A204.1 (cell line): ENCODE data around the gene PARVG.
"Not testable (repeated sequence)": the region's sequence is repeated elsewhere in the genome, so short reads cannot be mapped to it uniquely, and the experiment has no call there.

Experiments
- FAIRE-seq: peaks from 2 replicates; lab custom pipeline; 2012; peaks lifted over from hg19 to GRCh38; lab: Jason Lieb, UNC

PARVG gene

DNA sequence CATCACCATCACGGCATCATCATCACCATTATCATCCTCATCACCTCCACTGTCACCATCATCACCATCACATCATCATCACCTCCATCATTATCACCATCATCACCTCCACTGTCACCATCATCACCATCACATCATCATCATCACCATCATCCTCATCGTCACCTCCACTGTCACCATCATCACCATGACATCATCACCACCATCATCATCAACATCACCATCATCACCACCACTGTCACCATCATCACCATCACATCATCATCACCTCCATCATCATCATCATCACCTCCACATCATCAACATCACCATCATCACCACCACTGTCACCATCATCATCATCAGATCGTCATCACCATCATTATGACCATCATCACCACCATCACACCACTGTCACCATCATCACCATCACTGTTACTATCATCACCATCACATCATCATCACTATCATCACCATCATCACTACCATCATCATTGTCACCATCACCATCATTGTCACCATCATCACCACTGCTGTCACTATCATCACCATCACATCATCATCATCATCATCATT, 32.8 kb downstream of the PARVG start:
- FAIRE-seq, result no peak

DNA sequence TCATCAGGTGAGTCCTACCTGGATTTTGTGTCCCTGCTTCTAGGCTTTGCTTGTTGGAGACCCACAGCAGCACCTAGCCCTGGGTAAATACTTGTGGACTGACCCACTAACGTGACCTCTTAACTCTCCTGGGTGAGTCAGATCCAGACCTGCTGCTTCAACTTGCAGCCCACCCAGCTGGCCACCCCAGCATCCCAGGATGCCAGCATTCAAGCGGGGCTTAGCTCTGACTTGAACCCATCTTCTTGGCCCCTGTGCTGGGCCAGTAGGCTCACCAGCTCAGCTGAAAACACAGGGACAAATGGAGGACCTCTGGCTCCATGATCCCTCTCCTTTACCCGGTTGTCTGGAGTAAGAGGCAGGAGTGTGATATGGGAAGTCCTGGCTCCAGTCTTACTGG, 33.5 kb downstream of the PARVG start:
- FAIRE-seq, result no peak

DNA sequence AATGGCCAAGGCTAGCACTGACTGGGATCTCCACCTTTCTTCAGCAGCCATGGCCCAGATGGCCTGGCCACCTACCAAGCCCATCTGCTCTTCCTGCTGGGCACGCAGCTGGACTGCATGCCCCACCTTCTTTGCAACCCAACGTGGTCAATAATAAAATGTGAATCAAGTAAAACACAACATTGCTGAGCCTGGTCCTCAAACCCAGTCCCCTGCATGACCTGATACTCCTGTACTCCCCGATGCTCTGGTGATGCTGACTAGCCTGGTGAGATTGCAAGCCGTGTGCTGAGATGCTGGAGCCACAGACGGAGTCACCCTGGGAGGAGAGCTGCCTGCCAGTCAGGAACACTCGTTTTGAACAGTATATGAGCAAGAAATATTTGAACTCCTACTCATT, 34.0 kb downstream of the PARVG start:
- FAIRE-seq, result no peak

DNA sequence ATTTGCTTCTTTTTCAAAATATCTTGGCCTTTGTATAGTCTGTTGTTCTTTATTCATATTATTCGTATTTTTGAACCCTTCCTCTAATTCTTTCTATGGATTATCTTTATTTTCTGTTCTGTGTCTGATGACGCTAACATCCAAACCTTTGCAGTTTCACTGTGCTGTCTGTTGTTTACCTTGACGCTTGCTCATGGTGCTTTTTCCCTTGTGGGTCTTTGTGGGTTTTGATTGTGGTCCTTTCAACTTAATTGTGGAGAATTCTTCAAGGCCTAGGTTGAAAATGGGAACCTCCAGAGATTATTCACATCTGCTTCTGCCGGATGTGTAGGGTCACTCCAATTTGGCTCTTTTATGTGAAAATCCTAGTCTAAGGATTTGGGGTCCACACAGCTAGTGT, 34.6 kb downstream of the PARVG start:
- no peak for FAIRE-seq

DNA sequence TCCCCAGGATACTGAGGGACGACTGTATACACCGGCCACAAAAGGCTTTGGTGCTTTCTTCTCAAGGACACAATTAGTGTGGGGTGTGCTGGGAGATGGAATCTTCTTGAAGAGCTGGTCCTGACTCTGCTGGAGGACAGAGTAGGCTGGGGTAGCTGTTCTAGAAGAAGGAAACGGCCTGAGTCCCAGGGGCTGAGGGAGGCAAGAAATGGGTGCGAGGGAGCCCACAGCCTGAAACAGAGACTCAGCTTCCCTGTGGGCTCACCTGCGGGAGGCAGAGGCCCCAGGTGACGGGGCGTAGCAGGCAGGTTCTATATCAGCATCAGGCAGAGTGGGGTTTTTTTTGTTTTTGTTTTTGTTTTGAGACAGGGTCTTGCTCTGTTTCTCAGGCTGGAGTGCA, 36.6 kb downstream of the PARVG start:
- FAIRE-seq, result no peak

DNA sequence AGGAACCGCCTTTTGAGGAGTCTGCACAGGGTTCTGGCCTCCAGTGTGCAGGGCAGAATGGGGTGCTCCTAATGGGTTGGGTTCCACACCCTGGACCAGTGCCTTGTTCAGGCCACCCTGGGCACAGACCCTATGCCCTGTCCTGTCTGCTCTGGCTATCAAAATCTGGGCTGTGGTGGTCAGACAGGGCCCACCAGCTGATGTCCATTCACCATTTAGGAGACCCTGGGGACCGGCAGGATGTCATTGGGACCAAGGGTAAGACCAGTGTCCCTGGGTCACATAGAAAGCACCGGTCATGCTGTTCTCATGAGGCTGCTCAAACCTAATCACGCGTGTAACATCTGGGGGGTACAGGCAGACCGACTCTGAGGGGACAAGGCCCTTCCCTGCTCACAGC, 37.3 kb downstream of the PARVG start:
- no peak for FAIRE-seq

DNA sequence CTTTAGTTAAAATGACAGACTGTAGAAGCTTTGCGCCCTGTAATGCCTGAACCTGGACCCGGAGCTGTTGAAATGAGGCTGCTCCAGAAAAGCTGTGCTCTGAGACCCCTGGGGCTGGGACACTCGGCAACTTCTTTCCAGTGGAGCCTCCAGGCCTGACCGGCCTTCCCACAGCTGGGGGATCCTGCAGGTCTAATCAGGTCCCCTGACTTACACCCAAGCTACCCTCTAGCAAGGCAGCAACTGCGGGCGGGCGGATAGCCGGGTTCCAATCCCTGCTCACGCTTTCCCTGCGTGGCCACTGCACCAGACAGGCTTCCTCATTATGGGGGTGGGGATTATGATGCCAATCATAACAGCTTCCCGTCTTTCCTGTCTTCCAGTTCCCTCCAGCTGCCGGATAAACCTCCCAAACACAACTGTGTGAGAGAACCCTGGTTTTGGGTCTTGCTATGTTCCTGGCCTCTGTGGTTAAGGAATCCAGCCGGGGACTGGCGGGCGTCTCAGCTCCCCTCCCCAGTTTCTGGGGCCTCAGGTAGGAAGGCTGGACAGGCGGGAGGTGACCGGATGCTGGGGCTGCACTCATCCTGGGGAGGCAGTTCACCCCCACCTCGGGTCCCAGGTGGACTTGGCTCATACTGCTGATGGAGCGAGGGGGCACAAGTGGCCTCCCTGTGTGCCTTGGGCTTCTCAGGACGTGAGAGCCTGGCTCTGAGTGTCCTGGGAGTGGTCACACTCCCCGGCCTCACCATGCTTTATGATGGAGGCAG, 38.6 kb downstream of the PARVG start:
- FAIRE-seq, result no peak

DNA sequence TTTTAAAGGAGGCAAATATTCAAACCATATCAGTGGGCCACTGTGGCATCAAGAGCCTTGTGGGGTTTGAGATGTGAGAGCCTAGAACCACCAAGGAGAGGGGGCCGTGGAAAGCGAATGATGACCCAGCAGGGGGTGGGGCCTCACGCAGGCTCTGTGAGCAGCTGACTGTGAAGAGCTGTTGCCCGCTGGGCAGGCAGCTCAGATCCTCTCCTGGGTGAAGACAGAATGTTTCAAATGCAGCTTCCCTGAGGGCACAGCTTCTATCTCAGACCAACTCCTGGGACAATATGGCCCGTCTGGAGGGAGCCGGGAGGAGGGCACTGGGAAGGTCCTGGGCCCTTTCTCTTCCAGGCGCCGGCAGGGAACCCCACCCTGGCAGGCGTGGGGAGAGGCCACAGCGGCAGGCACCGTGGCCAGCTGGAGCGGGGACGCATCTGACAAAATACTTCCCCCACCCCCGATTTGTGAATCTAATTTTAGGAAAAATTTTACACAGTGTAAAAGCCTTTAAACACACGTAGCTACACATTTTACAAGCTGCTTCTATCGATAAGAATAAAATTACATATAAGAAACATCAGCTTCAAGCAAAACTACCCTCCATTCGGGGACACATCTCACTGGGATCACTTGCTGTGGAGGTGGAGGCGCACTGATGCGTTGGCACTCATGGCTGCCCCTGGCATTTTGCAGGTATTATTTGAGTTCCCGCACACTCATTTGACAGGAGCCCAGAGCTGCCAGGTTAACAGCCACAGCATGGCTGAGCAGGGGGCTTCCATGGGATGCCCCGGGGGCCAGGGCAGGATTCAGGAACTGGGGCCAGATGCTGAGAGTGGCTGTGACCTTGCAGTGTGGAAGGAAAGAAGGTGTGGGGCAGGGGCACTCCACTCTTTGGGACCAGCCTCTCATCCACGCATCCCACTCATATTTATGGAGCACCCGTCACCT, 40.3 kb downstream of the PARVG start:
- no peak for FAIRE-seq

DNA sequence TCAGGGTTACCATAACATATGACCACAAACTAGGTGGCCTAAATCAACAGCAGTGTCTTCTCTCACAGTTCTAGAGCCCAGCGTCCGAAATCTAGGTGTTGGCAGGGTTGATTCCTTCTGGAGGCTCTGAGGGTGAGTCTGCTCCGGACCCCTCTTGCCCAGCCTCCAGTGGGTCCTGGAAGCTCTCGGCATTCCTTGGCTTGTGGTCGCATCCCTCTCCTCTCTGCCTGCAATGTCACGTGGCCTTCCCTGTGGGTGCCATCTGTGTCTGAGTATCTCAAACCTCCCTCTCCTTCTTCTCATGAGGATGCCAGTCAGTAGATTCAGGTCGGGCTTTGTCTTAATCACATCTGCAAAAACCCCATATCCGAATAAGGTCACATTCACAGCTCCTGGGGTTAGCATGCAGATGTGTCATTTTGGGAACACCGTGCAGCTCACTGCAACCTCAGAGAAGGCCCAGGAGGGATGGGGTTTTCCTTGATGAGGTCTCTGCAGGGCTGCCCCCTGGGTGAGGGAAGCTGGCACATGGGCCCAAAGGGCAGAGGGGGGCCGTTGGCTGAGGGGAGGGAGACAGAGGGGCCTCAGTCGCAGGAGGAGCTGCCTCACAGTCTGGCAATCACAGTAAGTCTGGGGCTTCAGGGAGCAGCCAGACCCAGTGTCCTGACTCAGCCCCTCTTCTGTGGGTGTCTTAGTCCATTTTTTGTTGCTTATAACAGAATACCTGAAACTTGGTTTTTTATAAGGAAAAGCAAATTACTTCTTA, 41.2 kb downstream of the PARVG start:
- FAIRE-seq, result no peak

DNA sequence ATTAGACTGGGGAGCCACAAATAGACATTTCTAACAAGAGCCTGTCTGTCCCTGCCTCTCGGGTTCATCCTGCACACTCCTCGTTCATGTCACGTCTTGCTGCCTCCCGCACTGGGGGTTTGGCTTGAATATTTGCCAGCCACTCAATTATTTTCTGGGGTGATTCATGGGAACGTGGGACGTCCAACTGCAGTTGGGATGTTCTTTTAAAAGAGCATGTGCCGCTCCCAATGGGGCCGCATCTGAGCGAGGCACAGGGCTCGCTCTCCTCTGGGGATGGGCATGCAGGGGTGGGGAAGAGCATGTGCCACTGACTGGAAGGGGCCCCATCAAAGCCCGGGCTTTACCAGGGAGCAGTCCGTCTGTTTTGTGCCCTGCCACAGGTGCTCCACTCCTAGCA, 43.4 kb downstream of the PARVG start:
- FAIRE-seq, result no peak

DNA sequence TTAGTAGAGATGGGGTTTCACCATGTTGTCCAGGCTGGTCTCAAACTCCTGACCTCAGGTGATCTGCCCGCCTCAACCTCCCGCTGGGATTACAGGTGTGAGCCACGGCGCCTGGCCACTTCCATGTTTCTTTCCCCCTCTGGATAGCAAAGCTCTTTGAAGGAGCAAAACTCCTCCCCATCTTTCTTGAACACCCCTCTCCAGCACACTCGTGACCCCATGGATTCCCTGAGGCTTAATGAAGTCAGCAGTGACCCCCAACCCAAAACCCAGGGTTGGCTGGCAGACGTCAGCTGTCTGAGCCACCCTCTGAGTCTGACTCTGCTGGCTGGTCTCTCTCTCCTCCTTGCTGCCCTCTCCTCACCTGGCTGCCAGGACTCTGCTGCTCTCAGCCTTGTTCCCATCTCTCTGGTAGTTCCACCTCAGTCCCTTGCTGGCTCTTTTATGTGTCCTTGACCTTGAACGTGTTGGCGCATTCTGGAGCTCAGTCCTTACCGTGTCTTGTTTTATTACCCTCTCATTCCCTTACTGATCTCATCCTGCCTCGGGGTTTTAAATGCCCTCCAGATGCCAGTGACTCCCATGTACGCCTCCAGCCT, 44.5 kb downstream of the PARVG start:
- no peak for FAIRE-seq

DNA sequence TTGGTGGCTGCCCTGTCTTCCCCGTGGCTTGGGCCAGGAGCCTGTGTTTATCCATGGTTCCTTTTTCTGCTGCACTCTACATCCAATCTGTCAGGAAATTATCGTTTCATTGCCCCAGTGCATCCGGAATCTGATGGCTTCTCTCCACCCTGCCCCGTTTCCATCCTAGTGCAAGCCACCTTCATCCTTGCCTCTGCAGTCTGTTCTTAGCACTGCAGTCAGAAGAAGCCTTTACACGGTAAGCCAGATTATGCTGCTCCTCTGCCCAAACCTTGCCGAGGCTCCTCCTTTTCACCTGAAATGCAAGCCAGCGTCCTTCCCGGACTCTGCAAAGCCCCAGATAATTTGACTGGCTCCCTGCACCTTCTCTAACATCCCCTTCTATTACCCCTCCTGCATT, 45.1 kb downstream of the PARVG start:
- FAIRE-seq, result no peak

DNA sequence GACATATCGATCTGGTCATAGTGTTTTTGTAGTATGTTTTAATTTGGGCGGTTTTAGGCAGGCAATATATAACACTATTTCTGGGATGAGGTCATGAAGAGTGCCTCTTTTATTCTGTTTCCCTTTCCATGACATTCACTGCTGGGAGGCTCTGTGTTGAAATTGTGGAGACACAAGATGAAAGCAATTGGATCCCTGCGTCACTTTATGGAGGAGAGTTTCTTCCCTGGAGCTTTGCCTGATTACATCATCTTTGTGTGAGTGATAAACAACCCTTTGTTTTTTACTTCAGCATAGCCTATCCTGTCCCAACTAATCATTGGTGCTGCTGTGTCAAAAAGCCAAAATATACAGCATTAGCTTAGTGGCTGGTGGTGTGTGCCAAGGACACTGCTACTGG, 48.6 kb downstream of the PARVG start:
- no peak for FAIRE-seq

DNA sequence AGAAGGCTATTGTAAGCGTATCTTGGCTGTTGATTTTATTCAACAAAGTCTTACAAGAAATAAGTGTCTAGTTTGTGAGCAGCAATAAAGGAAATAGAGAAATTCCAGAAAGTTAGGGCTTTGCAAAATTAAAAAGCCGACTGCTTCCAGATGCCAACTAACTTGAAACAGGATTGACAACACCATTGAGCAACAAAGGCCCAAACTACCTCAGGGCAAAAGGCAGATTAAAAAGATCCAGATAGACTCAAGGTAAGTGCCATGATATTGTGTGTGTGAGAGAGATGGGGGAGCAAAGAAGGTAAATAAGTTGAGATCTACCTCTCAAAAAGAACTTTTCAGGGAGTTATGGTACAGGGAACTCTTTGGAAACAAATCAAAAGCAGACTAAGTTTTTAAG, 49.1 kb downstream of the PARVG start:
- no peak for FAIRE-seq

DNA sequence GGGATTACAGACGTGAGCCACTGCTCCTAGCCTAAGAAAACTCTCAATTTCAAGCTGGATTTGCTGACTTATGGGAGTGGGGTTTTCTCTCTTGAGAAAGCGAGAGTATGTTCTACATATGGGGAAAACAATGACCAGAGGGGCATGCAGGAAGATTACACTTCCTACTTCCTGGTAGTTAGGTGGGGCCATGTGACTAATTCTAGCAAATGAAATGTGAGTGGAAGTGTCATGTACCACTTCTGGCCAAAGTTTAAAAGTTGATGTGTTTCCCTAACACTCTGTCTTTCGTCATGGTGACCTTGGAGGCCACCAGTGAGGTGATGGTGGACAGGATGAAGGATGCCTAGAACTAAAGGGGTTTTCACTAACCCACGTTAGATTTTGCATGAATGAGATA, 50.5 kb downstream of the PARVG start:
- FAIRE-seq, result no peak

DNA sequence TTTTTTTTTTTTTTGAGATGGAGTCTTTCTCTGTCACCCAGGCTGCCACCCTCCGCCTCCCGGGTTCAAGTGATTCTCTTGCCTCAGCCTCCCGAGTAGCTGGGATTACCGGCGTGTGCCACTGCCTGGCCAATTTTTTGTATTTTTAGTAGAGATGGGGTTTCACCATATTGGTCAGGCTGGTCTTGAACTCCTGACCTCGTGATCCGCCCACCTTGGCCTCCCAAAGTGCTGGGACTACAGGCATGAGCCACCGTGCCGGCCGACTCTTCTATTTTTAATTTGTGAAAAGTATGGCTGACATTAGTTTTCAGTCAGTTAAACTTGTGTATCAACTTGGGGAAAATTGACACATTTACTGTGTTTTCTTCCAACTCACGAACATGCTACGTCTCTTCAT, 53.6 kb downstream of the PARVG start:
- not testable (repeated sequence) for FAIRE-seq

DNA sequence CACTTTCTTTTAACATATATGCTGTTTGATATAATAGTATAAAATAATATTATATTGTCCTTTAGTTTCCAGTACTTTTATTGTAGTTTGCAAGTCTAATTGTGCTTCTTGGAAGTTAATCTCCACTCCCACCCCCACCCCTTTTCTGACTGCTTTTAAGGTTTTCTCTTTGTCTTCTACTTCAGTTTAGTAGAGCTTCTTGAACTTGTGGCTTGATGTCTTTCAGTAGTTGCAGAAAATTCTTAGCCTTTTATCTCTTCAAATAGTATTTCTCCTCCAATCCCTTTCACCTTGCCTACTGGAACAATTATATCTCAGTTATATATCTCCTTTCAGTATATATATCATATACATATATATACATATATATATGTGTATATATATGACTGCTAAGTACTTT, 56.6 kb downstream of the PARVG start:
- no peak for FAIRE-seq

DNA sequence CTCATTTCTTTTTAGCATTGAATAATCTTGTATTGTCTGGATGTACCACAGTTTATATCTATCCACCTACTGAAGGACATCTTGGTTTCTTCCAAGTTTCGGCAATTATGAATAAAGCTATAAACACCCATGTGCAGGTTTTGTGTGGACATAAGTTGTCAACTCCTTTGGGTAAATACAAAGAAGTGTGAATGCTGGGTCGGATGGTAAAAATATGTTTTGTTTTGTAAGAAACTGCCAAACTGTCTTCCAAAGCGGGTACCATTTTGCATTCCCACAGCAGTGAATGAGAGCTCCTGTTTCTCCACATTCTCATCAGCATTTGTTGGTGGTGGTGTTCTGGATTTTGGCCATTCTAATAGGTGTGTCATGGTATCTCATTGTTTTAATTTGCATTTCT, 60.4 kb downstream of the PARVG start:
- not testable (repeated sequence) for FAIRE-seq

DNA sequence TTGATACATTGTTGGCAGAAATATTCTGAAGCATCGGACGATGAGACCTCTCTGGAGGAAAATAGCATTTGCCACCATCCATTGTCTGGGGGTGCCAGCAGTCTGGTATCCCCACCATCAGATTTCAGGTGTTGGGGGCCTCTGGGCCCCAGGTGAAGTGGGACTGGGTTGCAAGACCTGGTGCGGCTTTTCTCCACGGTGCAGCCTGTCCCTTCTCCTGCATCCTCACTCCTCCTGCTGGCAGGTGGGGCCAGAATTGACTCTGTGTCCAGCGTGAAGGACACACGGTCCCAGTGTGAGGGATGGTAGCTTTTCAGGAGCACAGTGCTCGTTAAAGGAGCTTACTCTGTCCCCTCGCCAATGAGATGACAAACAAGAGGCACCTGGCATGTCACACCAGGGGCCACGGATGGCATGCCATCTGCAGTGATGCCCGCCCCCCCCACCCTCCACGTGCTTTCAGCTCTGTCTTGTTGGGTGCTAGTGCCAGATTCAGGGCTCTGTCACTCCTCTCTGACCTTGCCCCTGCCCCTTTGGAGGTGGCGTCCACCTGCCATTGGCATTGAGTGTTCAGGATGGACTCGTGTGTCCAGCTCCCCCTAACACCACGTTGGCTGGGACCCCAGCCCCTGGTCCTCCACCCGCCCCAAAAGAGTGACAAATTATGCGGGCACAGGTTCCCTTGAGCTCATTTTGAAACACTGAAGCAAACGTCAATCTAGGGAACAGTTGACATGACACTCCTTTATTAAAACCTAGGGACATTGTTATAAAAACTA, 62.4 kb downstream of the PARVG start:
- no peak for FAIRE-seq

DNA sequence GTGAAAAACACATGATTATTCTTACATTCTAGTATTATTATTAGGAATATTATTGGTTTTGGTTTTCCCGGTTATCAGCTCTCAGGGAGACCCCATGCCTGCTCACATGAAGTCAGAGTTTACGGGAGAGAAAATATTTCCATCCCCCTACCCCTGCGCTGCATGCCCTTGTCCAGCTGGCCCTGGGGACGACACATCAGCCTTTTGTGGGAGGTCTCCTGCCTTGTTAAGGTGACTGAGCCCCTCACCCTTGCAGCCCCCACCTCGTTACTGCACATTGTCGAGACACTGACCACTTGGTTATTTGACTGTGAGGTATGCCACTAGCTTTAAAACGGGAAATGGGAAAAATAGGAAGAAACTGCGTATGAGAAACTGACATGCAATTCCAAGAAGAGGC, 63.0 kb downstream of the PARVG start:
- no peak for FAIRE-seq

DNA sequence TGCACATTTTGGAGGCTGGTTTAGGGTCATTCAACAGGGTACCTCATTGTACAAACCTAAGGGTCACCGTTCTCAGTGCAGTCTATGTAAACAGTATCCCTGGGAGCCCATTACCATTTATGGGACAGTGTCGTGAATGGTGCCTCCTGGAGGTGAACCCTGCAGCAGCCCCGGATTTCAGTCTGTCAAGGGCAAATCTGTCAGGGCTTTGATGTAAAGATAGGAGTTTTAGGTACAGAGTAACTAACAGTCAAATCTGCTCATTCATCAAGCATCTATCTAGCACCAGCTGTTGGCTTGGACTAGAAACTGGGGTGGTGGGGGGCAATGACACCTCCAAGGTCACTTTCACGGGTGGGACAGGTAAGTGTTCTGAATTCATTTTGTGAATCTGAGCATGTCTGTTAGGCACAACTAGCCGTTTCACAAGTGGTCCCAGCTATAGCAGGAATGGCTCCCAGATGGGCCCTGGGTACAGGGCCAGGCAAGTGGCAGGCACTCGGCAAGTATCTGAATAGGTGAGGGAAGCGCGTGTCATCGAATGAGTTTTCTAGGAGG, 63.6 kb downstream of the PARVG start:
- no peak for FAIRE-seq
